ENCODE data around the gene POLR3H. TPM values are rescaled to one million over a fixed set of nuclear protein-coding genes. Genes with fewer than 3 reads are reported as not detected.

Gene POLR3H
- polyA plus RNA-seq, 1 experiment = 36.3 TPM

DNA sequence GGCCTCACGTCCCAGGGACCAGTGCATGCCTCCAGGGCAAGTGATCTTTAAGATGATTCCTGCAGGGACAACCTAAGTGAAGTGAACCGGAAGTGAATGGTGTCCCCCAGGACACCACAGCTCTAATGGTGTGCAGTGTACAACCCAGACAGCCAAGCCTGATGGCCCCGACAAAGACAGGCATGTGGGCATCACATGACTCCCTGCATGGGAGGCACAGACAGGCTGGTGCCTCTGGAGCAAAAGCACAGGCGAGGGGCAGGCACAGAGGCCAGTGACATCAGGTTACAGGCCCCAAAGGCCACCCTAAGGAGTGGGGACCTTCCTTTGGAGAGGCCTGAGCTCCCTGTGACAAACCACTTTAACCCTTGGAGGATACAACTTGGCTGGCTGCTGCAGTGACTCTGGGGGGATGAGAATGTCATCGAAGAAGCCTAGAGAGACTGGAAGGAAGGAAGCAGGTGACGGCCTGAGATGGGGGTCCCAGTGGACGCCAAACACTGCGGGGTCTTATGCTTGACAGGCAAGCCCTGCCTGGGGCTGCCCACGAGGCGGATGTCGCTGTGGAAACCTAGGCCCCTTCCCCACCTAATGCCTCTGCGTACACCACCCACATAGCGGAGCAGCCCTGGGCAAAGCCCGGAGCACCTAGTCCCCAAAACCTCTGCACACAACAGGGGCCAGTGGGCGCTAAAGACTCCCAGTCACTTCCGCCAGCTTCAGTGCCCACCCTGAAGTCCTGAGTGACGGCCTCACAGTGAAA is 12.4 kb downstream of the POLR3H start:
- no peak for DNase-seq (ENCODE audit: low read depth, low spot score)
- TF ChIP-seq, protein P1, sequence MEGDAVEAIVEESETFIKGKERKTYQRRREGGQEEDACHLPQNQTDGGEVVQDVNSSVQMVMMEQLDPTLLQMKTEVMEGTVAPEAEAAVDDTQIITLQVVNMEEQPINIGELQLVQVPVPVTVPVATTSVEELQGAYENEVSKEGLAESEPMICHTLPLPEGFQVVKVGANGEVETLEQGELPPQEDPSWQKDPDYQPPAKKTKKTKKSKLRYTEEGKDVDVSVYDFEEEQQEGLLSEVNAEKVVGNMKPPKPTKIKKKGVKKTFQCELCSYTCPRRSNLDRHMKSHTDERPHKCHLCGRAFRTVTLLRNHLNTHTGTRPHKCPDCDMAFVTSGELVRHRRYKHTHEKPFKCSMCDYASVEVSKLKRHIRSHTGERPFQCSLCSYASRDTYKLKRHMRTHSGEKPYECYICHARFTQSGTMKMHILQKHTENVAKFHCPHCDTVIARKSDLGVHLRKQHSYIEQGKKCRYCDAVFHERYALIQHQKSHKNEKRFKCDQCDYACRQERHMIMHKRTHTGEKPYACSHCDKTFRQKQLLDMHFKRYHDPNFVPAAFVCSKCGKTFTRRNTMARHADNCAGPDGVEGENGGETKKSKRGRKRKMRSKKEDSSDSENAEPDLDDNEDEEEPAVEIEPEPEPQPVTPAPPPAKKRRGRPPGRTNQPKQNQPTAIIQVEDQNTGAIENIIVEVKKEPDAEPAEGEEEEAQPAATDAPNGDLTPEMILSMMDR (IDR thresholded peaks at IDR 0.05; ENCODE audit: low read depth, low read length) = no peak
- CTCF ChIA-PET = interaction anchor here (0.6 to 2.2 kb wide), 3 partner anchors 11 to 129 kb away, joined by 3 to 19 read pairs (median 16); partner anchors contain the start of gene POLR3H
- POLR2A ChIA-PET = no interaction called here
- H3K4me3 ChIP-seq (ENCODE audit: low read depth, low read length) = no peak overlapping the region
- H3K9me3 ChIP-seq (ENCODE audit: control insufficient read depth, insufficient read depth, low read length) = no peaks in the 10 kb centered on the region; the same call in 1 of the 2 replicates
- no peaks in the 10 kb centered on the region for H3K27me3 ChIP-seq (ENCODE audit: control insufficient read depth, insufficient read depth, low read length)
- H3K27ac ChIP-seq (ENCODE audit: low read depth, low read length) = no peak overlapping the region

DNA sequence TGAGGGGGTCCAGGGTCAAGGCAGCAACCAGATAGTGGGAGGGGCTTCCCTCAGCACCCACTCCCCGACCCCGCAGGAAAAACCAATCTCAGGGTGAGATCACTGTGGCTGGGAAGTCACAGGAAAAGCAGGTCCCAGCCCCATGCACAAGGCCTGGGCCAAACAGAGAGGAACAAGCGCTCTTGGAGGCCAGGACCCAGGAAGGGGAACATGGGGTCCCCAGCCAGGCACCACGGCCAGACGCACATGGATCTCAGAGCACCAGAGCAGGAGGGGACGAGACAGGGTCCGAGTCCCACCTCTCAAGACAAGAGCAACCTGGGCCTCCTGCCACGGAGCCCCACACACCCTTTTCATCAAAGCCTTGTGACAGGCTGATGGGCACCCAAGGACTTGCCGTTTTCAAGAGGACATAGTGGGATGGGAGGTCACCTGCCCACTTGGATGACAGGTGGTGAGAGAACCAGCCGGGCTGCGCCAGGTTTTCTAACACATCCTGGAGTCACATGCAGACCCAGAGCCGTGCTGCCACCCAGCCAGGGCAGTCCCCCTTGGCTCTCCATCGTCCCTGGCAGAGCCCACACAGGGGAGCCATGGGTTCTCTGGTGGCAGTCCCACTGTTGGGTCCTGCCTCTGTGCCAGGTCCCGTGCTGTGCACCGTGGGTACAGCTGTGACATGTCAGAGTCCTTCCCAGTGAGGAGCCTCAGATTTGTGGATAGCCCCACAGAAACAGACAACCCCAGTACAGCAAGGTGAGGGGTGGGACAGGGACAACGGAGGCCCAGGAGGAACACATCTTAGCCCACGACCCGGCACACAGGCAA is 13.2 kb downstream of the POLR3H start:
- TF ChIP-seq, protein P1 (IDR thresholded peaks at IDR 0.05; ENCODE audit: low read depth, low read length) = no peak
- Histone ChIP-seq H3K9me3 (ENCODE audit: control insufficient read depth, insufficient read depth, low read length) (no peaks in the 10 kb centered on the region; the same call in 1 of the 2 replicates), H3K4me3 (ENCODE audit: low read depth, low read length) (no peak overlapping the region), H3K27me3 (ENCODE audit: control insufficient read depth, insufficient read depth, low read length) (no peaks in the 10 kb centered on the region), H3K27ac (ENCODE audit: low read depth, low read length) (no peak overlapping the region)
- DNase-seq (ENCODE audit: low read depth, low spot score) = no peak
- CTCF ChIA-PET = interaction anchor here (1.0 to 2.2 kb wide), 4 partner anchors 13 to 128 kb away, joined by 4 to 19 read pairs (median 4); partner anchors contain the start of gene POLR3H
- POLR2A ChIA-PET = no interaction called here

DNA sequence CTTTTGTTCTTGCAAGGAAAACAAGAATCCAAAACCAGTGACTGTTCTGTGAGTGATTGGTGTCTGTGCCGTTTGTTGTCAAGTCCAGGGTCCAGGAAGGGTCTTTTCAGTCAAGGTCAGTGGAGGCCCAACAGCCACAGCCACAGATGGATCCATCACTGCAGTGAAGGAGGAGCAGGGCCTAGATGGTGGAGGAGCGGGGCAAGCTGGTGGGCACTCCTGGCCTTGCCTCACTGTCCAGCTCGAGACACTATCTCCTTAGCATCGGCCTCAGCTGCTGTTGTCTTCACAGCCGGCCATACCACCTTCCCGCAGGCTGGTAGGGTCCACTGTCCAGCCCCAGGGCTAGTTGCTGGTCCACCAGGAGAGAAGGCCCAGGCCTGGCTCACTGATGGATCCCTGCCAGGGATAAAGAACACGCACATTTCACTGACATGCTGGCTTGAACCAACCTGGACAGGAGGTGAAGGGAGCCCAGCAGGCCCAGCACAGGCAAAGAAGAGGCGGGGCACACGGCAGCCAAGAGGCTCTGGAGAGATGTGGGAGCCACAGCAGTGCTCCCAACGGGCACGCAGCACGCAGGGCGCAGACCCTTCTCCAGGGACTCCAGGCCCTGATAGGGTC is 15.2 kb downstream of the POLR3H start:
- no peak overlapping the region for H3K4me3 ChIP-seq (ENCODE audit: low read depth, low read length)
- no peak overlapping the region for H3K27ac ChIP-seq (ENCODE audit: low read depth, low read length)
- ChIA-PET CTCF (interaction anchor here (2.7 to 3.4 kb wide), 3 partner anchors 12 to 126 kb away, joined by 9 to 46 read pairs (median 19); no protein-coding TSS in a partner anchor), POLR2A (no interaction called here)
- no peaks in the 10 kb centered on the region for H3K27me3 ChIP-seq (ENCODE audit: control insufficient read depth, insufficient read depth, low read length)
- TF ChIP-seq, protein P1 (IDR thresholded peaks at IDR 0.05; ENCODE audit: low read depth, low read length) = no peak
- H3K9me3 ChIP-seq (ENCODE audit: control insufficient read depth, insufficient read depth, low read length) = no peaks in the 10 kb centered on the region; the same call in 1 of the 2 replicates
- DNase-seq (ENCODE audit: low read depth, low spot score) = no peak

DNA sequence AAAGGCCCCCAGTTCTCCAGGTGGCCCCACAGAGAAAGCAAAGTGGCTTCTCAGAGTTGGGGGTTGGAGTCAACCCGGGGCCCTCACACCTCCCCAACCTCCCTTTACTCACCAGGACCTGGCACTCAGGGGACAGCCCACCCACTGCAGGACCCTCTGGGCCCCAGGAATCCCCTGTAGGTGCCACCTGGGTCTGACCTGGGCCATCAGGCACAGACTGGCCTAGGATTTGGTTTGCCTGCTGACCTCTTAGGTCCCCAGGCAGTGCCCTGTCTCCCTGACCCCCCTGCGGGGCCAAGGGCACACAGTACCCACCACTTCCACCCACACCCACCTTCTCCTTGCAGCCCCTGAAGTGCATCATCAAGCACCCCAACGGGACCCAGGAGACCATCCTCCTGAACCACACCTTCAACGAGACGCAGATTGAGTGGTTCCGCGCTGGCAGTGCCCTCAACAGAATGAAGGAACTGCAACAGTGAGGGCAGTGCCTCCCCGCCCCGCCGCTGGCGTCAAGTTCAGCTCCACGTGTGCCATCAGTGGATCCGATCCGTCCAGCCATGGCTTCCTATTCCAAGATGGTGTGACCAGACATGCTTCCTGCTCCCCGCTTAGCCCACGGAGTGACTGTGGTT is 16.0 kb downstream of the POLR3H start:
- TF ChIP-seq, protein P1 (IDR thresholded peaks at IDR 0.05; ENCODE audit: low read depth, low read length) = no peak
- no peak overlapping the region for H3K4me3 ChIP-seq (ENCODE audit: low read depth, low read length)
- CTCF ChIA-PET = interaction anchor here (1.9 to 3.4 kb wide), 5 partner anchors 11 to 125 kb away, joined by 4 to 46 read pairs (median 16); partner anchors contain the start of gene POLR3H
- H3K27ac ChIP-seq (ENCODE audit: low read depth, low read length) = no peak overlapping the region
- no peaks in the 10 kb centered on the region; the same call in 1 of the 2 replicates for H3K9me3 ChIP-seq (ENCODE audit: control insufficient read depth, insufficient read depth, low read length)
- POLR2A ChIA-PET = interaction anchor here (1.0 to 1.8 kb wide), 2 partner anchors 60 to 126 kb away, joined by 4 read pairs; partner anchors contain the start of genes ACO2 and PHF5A
- DNase-seq (ENCODE audit: low read depth, low spot score) = no peak
- H3K27me3 ChIP-seq (ENCODE audit: control insufficient read depth, insufficient read depth, low read length) = no peaks in the 10 kb centered on the region

All from AG04450 (cell line).